ENCODE results near the gene SYT2.

SYT2 gene

DNA sequence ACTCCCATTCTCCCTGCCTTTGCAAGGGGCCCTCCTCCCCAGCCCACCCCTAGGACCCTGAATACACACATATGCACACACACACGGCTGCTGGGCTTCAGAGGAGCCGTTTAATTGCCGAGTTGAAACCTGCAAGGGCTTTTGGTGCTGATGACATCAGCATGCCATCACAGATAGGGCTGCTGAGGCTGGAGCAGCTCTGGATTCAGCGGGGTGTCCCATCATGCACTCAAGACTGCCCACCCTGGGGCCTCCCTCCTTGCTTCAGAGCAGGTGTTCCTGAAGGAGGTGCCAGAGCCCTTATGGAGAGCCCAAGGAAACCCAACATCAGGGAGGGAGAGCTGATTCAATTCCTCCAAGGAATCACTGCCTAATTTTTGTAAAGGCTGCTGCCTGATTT is 5.7 kb downstream of the SYT2 start:
- no peak for DNase-seq (ENCODE audit: low spot score)

DNA sequence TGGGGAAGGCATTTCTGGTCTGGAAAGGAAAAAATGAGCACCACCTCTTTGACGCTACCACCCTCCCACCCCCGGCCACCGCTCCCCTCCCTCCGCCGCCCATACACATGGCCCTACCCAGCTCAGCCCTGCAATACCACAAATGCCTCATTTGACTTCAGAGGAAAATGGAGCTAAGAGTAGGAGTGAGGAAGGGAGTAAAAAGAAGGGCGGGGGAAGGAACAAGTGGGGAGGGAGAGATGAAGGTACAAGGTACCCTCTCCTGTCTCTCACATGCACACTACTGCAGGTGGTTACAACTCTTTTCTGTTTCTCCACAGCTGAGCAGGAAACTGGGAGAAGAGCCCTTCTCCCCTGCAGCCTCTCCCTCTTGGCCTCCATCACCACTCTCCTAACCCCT is 7.1 kb downstream of the SYT2 start:
- no peak for DNase-seq (ENCODE audit: low spot score)

DNA sequence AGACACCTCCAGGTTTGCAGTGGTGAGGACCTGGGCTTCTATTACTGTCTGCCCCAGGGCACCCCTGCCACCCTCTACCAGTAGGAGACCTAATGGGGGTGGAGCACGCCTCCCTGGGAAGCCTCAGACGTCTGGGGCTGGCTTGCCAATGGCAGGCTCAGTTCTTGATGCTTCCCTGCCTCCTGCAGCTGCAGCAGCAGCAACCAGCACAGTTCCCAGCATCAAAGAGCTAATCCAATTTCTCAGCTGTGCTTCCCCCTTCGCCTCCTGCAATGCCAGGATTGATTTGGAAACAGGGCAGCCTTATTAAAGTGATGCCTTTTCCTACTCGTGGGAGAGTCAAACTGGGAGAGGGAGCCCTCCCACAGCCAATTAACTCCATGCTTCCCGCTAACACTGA is 8.2 kb downstream of the SYT2 start:
- DNase-seq (ENCODE audit: low spot score), result no peak

DNA sequence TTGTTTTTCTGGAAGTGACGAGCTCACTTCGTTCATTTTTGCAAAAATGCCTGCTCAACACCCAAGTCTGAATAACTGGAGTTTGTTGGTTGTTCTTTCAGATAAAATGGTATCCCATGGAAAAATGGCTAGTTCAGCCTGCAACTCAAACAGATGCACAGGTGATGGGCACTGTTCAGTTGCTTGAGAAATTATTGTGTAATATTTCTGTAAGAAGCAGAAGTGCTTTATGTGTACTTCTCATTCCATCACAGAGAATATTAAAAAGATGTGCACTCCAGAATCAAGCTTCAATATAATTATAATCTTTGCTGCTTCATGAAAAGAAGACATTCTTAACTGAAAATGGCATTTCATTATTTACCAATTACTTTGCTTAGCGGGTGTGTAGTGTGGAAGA is 9.1 kb downstream of the SYT2 start:
- no peak for DNase-seq (ENCODE audit: low spot score)

DNA sequence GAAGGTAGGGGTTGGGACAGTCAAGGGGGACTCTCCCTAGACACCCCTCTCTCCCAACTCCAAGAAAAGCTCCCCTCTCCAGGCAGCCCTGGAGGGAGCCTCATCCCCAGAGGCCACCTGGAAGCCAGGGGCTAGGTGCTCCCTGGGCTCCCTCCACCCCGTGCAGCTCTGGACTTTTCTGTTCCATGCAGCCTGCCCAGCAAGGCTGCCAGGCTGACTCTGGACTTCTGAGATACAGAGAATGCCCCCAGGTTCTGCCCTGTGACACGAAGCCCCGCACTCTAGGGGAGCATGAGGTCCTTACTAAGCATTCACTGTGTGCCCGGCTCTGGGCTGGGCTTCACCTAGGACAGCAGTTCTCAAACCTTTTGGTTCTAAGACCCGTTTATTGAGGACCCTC is 10.2 kb downstream of the SYT2 start:
- DNase-seq (ENCODE audit: low spot score), result no peak

DNA sequence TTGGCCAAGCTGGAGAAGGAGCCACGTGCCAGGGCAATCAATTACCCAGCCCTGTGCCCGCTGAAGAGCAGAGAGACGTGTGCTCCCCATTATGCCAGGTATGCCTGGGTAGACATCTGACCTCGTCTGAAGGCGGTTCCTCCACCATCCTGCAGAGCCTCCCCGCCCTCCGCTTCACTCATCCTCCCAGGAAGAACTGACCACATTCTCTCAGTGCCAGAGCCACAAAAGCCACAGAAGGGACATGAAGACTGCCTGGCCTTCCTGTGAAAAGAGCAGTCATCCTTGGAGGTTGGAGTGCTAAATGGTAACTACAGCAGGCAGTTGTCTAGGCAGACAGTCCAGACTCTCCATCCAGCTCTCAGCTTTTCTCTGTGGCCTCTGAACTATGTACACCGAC is 12.0 kb downstream of the SYT2 start:
- DNase-seq (ENCODE audit: low spot score), result no peak

DNA sequence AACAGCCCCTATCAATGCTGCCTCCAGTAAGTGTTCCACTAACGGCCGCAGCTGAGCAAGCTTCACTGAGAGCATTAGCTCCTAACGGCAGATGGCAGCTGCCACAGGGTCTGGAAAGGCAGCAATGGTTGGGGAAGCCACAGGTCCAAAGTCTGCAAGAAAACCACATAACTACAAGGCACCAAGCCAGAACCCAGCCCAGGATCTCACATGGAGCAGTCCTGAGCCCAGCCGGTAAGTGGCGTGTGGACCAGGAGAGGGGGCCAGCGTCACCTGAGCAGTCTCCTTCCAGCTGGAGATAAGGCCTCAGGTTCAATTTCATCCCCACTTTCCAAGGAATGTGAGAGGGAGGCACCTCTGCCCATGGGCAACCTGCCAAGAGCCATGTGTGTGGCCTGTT is 13.2 kb downstream of the SYT2 start:
- no peak for DNase-seq (ENCODE audit: low spot score)

DNA sequence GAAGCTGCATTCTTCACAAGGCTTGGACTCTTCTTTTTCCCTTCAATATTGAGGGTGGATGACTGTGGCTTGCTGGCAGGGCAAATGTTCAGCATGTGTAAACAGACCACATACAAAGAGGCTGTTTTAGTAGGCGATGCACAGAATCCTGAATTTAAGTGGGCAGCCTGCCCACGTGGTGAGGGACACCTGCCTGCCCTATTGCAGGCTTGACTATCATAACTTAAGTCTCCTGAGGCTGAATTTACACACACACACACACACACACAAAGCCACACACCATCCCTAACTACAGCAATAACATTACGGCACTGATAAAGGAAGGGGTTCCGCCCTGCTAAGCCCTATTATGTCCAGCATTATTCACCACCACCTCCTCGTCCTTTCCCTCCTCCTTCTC is 15.9 kb downstream of the SYT2 start:
- no peak for DNase-seq (ENCODE audit: low spot score)

DNA sequence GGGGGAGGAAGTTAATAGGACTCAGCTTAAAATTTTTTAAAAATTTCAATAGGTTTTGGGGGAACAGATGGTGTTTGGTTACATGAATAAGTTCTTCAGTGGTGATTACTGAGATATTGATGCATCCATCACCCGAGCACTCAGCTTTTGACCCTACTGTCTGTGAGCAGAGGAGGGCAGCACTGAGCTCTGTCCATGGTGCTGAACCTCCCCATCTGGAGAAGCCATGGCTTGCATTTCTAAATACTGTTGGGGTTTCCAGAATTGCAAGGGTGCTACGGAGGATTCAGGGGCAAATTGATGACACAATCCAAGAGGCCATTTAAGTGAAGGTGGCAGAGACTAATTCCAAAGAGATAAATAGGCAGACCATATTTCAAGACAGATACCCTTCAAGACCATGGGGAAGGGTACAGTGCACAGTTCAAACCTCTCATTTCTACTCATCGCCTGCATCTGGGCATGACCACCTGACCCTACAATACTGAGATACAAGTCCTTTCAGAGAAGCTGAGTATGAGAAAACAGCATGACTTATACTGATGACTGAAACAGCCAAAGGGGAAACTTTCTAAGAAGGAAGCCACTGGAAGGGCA is 17.2 kb downstream of the SYT2 start:
- DNase-seq (ENCODE audit: low spot score), result peak; percentile 56

DNA sequence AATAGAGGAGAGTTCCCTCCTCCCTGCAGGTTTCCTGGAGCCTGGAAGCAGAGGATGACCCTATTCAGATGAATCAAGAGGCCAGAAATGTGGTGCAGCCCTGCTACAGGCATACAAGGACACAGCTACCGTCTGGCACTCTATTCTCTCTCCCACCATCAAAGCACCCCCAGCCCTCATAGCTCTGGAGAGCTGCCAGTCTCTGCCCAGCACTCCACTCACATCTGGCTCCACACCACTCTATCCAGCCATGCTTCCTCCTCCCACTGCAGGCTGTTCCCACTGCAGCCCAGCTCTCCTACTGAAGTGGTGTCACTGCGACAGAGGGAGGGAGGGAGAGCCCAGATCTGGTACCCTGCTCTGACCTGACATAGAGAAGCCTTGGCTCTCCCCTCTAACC is 18.4 kb downstream of the SYT2 start:
- DNase-seq (ENCODE audit: low spot score), result no peak

DNA sequence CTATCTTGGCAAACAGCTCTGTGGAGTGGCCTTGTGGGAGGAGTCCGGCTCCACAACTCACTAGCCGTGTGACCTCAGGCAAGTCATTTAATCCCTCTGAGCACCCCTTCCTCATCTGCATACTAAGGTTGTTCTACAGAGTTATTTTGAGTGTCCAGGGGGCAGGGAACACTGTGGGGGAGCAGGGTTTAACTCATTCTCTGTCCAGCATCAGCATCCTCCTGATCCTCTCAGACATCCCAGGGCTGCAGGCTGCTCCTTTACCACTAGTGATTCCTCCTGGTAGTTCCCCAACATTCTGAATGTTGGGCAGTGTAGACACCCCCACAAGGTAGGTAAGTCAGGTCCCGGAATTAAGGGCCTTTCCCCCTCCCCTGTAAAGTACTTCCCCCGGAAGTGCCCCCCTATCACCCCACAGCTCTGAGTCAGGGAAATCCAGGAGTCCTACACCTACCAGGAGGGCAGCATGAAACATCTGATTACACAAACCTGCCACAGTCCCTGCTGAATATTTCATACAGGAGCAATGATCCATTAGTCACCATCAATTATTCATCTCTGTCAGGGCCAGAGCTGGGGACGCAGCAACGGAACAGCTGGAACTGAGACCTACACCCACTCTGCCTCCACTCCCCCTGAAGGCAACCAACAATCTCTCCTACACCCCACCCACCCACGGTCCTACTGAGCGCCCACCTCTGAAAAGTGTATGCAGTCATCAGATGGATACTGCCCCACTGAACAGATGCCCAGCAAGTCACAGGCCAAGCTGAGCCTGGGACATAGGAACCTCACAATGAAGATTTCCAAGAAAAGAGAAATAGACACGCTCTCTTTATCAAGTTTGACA is 20.5 kb downstream of the SYT2 start:
- DNase-seq (ENCODE audit: low spot score), result no peak

DNA sequence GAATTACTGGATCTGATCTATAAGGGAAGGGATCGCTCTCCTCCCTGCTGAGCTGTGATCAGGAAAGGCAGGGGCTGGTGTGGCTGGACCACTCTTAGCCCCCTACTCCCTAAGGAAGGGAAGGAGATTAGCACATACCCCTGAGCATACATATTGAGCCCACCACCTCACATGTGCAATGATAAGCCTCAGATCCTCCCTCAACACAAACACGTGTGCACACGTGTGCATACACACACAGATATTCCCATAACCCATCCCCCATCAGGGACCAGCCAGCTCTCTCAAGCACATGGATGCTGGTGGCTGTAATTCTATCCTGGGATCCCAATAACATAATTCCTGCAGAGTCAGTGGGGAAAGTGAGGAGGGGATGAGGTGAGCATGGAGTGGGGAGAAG is 21.2 kb downstream of the SYT2 start:
- DNase-seq (ENCODE audit: low spot score), result no peak

DNA sequence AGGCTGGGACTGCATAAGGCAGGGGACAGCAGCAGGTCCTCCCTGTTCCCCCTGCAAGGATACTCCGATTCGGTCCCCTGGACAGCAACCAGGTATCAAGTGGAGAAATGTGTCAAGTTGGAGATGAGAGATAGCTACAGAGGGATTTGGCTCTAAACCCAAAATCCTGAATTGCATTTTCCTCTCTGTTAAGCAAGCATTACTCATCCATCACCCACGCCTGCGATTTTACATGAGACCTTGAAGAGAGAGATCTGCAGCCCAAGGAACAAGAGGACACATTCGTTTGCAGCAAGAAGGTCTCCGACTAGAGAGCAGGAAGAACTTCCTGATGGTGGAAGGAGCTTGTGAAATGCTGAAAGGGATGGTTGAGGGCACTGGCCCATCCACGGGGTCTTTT is 21.9 kb downstream of the SYT2 start:
- no peak for DNase-seq (ENCODE audit: low spot score)

DNA sequence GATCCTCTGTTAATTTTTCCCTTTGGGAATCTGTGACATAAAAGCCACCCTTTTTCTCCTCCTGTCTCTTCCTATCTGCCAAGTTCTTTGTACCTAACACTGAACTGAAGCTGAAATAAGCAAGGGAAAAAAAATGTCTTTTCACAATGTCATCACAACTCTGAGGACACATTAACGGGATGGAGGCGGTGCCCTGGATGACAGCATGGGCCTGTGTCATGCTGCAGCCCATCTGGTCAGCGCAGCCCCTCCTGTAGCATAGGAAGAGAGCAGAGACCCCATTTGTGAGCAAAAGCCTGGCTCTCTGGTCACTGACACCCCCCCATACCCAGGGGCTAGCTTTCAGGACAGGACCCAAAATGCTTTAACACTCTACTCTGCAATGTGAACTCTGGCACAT is 22.5 kb downstream of the SYT2 start:
- DNase-seq (ENCODE audit: low spot score), result no peak

DNA sequence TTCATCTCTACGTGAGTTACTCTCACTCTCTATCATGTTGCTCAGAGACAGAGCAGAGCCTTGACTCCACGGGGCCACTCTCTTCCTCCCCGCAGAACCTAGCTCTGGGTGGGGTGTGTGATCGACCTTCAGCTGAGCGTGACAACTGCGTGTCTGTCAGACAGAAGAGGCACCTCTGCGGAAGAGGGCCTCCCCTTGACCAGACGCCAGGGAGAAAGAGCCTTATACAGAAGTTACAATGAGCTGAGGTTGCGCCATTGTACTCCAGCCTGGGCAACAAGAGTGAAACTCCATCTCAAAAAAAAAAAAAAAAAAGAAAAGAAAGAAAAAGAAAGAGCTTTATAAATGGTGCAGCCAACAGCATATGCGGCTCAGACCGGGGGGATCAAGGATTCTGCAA is 22.9 kb downstream of the SYT2 start:
- DNase-seq (ENCODE audit: low spot score), result no peak

DNA sequence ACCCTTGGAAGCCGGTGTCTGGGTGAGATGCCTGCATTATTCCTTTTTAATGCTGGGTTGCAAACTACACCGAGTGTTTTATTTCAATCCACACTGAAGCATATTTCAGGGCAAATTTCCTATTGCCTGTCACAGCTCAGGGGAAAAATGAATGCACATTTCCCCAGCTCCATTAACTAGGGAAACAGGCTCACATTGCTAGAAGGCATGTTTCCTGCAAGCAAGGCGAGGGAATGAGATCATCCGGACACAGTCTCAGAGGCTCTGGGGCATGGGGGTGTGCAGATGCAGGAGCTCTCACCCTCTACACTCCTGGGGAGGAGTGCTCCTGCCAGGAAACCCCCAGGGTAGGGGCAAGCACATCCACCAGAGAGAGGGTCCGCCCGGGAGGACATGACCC is 24.6 kb downstream of the SYT2 start:
- DNase-seq (ENCODE audit: low spot score), result no peak

DNA sequence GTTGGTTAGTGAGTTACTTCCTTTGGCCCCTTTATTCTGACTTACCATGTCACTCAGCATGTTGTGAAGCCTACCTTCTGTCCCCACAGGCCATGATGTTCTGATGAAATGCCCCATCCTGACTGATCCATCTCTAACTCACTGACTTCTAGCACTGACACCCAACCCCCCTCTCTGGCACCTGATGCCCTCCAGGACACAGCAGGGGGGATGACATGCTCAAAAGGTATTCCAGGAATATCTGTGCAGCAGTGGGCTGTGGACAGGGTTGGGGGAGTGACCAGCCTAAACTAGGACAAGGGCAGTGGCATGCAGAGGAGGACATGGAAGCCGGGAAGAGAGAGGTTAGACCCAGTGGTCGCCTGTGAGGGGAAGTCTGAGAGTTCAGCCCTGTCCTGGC is 25.5 kb downstream of the SYT2 start:
- DNase-seq (ENCODE audit: low spot score), result no peak

DNA sequence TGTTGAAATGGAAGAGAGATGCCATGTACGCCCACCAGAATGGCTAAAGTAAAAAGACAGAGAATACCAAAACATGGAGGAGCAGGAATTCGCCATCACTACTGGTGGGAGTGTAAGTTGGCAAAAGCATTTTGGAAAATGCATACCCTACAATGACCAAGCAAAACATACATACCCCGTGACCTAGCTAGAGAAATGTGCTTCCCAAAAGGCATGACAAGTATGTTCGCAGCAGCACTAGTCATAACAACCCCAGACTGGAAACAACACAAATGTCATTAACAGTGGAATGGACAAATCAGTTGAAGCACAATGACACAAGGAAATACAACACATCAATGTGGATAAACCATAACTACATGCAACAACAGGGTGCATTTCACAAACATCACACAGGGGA is 27.2 kb downstream of the SYT2 start:
- no peak for DNase-seq (ENCODE audit: low spot score)

DNA sequence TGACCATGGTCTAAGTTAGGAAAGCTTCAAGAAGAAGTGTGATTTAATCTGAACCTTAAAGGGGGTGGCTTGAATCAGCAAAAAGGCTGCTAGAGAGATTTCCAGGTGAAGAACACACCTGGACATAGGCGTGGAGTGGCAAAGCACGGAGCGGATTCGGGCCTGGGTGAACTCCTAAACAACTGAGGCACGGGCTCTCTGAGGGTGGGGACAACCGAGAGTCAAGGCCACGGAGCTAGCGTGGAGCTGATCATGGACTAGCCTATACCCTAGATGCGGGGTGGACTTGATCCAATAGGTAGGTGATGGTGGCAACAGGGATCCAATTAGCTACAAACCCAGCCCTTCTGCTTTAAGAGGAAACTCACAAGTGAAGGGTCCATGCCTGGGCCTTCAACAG is 27.8 kb downstream of the SYT2 start:
- DNase-seq (ENCODE audit: low spot score), result no peak

DNA sequence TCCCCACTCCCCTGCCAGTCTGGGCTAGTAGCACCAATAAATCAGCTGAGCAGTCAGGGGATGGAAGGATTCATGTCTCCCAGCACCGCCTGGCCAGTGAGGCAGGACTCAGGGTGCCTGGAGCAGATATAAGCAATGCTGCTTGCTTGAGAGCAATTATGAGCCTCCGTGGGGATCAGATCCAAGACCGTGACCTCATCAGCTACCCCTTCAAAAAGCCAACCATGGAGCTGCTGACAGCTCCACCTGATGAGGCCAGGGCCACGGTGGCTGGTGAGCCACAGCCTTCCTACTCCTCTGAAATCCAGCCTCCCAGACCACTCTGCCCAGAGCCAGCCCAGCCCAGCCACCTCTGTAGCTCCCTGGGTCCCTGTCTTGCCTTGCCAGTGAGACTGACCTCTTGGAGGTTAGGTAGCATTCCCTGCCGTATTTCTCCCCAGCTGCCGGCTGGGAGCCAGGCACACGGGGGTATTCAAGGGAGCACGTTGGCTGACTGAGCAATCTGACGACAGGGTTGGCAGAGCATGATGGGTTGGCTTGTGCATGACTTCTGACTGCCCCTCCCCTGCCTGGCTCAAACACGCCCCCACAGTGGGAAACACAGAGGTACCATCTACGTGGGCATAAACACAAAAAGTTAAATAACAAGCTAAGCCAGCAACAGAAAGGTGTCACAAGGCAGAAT is 28.4 kb downstream of the SYT2 start:
- no peak for DNase-seq (ENCODE audit: low spot score)

DNA sequence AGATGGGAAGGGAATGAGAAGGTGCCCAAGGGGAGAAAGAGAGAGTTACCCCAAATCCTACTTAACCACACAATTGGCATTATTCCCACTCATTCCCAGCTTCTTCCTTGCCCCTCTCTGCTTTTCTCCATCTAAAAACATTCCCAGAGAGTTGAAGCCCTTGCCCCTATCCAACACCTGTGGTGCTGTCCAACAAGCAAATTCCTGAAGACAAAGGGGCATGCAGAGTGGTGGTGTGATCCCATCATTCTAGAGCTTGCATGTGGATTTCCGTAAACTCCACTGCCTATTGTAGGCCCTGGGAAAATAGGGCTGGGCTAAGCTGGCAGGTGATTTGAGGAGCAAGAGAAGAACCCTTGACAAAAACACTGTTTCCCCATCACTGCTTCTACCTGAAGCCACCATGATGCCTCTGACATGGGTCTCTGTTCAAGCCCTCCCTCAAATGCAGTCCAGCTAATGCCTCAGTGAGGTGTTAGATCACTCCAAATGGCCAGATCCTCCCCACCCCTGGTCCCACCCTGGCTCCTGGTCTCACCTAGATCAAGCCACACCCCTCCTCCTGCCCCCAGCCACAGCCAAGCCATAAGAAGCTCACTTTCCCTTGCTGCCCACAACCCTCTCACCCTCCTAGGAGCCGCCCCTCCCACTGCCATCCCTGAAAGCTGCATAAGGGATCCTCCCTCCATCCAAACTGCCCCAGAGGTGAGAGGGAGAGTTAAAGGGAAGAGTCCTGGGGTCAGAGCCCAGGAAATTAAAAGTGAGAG is 29.5 kb downstream of the SYT2 start:
- no peak for DNase-seq (ENCODE audit: low spot score)

DNA sequence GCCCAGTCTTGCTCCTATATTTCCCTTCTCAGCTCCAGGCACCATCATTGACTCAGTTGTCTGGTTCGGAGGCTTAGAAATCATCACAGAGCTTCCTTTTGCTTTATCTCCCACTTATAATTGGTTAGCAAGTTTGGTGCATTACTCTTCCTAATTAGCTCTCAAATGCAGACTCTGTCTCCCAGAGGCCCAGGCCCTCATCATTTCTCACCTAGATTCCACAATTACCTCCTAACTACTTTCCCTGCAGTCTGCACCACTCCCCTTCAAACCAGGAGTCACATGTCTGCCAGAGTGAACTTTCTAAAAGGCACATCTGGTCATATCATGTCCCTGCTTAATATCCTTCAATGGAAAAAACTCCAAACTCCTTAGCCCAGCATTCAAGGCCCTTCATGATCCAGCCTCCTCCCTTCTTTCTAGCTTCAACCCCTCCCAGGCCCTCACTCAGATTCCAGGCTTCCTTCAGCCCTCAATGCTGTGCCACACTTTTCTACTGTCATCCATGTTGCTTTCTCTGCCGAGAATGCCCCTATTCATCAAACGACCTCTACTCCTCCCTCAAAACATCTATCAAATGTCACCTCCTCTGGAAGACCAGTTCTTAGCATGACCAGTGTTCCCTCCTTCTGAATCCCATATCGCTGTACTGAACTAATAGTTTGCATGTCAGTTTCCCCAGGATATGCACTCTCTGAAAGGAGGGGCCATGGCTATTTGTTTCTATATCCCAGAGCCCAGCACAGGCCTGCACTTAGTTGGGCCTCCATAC is 30.7 kb downstream of the SYT2 start:
- DNase-seq (ENCODE audit: low spot score), result no peak
